ENCODE results near the gene CLIP2. TPM values are rescaled to one million over a fixed set of nuclear protein-coding genes. Genes with fewer than 3 reads are reported as not detected.

CLIP2 gene
- total and polyA plus RNA-seq, 12 donors, result 4.5 to 11.3 (median 6.6) TPM

GRCh38 chr7:74449144-74449543 is 159.9 kb downstream of the CLIP2 start:
- DNase-seq (no peak), ATAC-seq (no peak)
- 92 to 95% methylated on average over 4 of the region's 4 CpGs for WGBS, 2 donors
- Histone ChIP-seq H3K27ac (no peak overlapping the region), H3K4me3 (no peak overlapping the region), H3K36me3 (no peaks in the 10 kb centered on the region), H3K4me1 (peaks cover 0 to 16% (median 4%) of the 10 kb centered on the region in 9 donors), H3K27me3 (peaks cover 0 to 15% (median 0%) of the 10 kb centered on the region in 7 donors), H3K9me3 (no peaks in the 10 kb centered on the region)
- intact Hi-C loops (cut with DNase I), result loop anchor here in 3 of 10 donors (5.0 to 10.0 kb wide), 2 partner anchors 116 to 118 kb away; no protein-coding TSS in a partner anchor
- no peak for TF ChIP-seq CTCF (IDR thresholded peaks at IDR 0.05)

GRCh38 chr7:74449809-74450397 is 160.7 kb downstream of the CLIP2 start:
- H3K27me3 ChIP-seq, result peaks cover 0 to 22% (median 0%) of the 10 kb centered on the region in 7 donors
- 66 to 68% methylated on average over 15 of the region's 15 CpGs for WGBS, 2 donors
- intact Hi-C loops (cut with DNase I), result loop anchor here (5.0 to 10.0 kb wide), 5 partner anchors 67 to 205 kb away; partner anchors contain the start of gene GTF2I (in 3 of the 10)
- H3K27ac ChIP-seq, result no peak overlapping the region
- TF ChIP-seq CTCF (IDR thresholded peaks at IDR 0.05), result peak; percentile 70 to 90 (median 81)
- H3K9me3 ChIP-seq, result no peaks in the 10 kb centered on the region
- H3K36me3 ChIP-seq, result no peaks in the 10 kb centered on the region
- peak in 5 of 8 donors; percentile 15 to 52 (median 23) for ATAC-seq
- no peak overlapping the region for H3K4me3 ChIP-seq
- DNase-seq, result peak in 1 of 2 donors; percentile 53
- H3K4me1 ChIP-seq, result peaks cover 0 to 23% (median 11%) of the 10 kb centered on the region in 9 donors

- H3K27ac ChIP-seq, result peak overlapping the region in 8 of 10 donors; percentile 14 to 94 (median 90)
- ATAC-seq, result peak in 3 of 8 donors; percentile 3 to 8 (median 5)
- no peaks in the 10 kb centered on the region for H3K36me3 ChIP-seq
- peak overlapping the region in 7 of 10 donors; percentile 70 to 92 (median 78) for H3K4me3 ChIP-seq
- WGBS, 2 donors, result 43 to 53% methylated on average over 15 of the region's 15 CpGs
- intact Hi-C loops (cut with DNase I), result loop anchor here in 7 of 10 donors (5.0 to 10.0 kb wide), 5 partner anchors 64 to 202 kb away; partner anchors contain the start of gene GTF2I (in 3 of the 7)
- peaks cover 0 to 25% (median 0%) of the 10 kb centered on the region in 7 donors for H3K27me3 ChIP-seq
- DNase-seq, result no peak
- H3K9me3 ChIP-seq, result no peaks in the 10 kb centered on the region
- no peak for TF ChIP-seq CTCF (IDR thresholded peaks at IDR 0.05)
- H3K4me1 ChIP-seq, result peaks cover 0 to 31% (median 17%) of the 10 kb centered on the region in 9 donors
Measured at GRCh38 chr7:74452748-74453321, 163.6 kb downstream of the CLIP2 start.

- TF ChIP-seq CTCF (IDR thresholded peaks at IDR 0.05), result no peak
- WGBS, 2 donors, result 1 to 2% methylated on average over 41 to 62 of the region's 62 CpGs
- Histone ChIP-seq H3K36me3 (no peaks in the 10 kb centered on the region), H3K4me1 (peaks cover 0 to 31% (median 17%) of the 10 kb centered on the region in 9 donors), H3K27me3 (peaks cover 0 to 25% (median 0%) of the 10 kb centered on the region in 7 donors), H3K27ac (peak within 1 kb of the TSS; percentile 73 to 94 (median 90)), H3K4me3 (peak within 1 kb of the TSS; percentile 70 to 92 (median 78)), H3K9me3 (no peaks in the 10 kb centered on the region)
- peak; percentile 67 to 70 for DNase-seq
- peak; percentile 32 to 68 (median 64) for ATAC-seq
- intact Hi-C loops (cut with DNase I), result loop anchor here in 8 of 10 donors (2.0 to 10.0 kb wide), 6 partner anchors 23 to 201 kb away; partner anchors contain the start of gene GTF2I (in 3 of the 8)
Measured at GRCh38 chr7:74453322-74454011, 164.3 kb downstream of the CLIP2 start, which contains the start of gene GTF2IRD1. Gene GTF2IRD1, plus strand, starts transcription at chr7:74453906. Its CDS starts 54,175 bp downstream, at chr7:74508081.

Measured in heart right ventricle (tissue), 16 donors.